Thymus (tissue), 11 donors: ENCODE results near the gene ABRACL. TPM values are rescaled to one million over a fixed set of nuclear protein-coding genes. Genes with fewer than 3 reads are reported as not detected.
A peak's percentile ranks its signal among the peaks of the same experiment; 100 is the strongest.
"Not testable (repeated sequence)": the region's sequence is repeated elsewhere in the genome, so short reads cannot be mapped to it uniquely, and the experiment has no call there.

Experiments used
- DNase-seq, 9 donors: peaks; one replicate each; pipeline ENCODE4 v3.0.0-alpha.2; 2013; ENCODE audit warnings: low spot score in 9 of 9, low read depth in 6 of 9, missing footprints in 1 of 9
- H3K27ac ChIP-seq, 2 donors: one replicate each; pipeline ENCODE4 v1.5.1; 2013; ENCODE audit warnings: control low read depth in 1 of 2, low read depth in 1 of 2, low read length in 1 of 2, mild to moderate bottlenecking in 1 of 2, moderate library complexity in 1 of 2
- H3K27me3 ChIP-seq, 2 donors: one replicate each; pipeline ENCODE4 v1.5.1; 2013; ENCODE audit warnings: low read length in 1 of 2; ENCODE audit not compliant: control insufficient read depth in 2 of 2, insufficient read depth in 1 of 2
- H3K36me3 ChIP-seq, 2 donors: one replicate each; pipeline ENCODE4 v1.5.1; 2013; ENCODE audit warnings: low read length in 1 of 2, mild to moderate bottlenecking in 1 of 2, moderate library complexity in 1 of 2; ENCODE audit not compliant: control insufficient read depth in 2 of 2, insufficient read depth in 2 of 2
- H3K4me1 ChIP-seq, 2 donors: one replicate each; pipeline ENCODE4 v1.5.1; 2013; ENCODE audit warnings: low read length in 2 of 2; ENCODE audit not compliant: control insufficient read depth in 2 of 2, insufficient read depth in 2 of 2
- H3K4me3 ChIP-seq, 2 donors: one replicate each; pipeline ENCODE4 v1.5.1; 2013; ENCODE audit warnings: low read length in 2 of 2, control low read depth in 1 of 2, mild to moderate bottlenecking in 1 of 2
- H3K9me3 ChIP-seq, 2 donors: one replicate each; pipeline ENCODE4 v1.5.1; 2013; ENCODE audit warnings: low read length in 1 of 2, mild to moderate bottlenecking in 1 of 2; ENCODE audit not compliant: control insufficient read depth in 2 of 2, insufficient read depth in 1 of 2
- WGBS: extraction: QIAGEN DNeasy Blood & Tissue Kit; methylation state at CpG from one replicate; pipeline ENCODE4 v1.1.7; 2013; 5-methylcytosine and 5-hydroxymethylcytosine counted together
- polyA plus RNA-seq: library from polyadenylated mRNA; stranded (reverse); fragments of 200-250 nt; gene quantifications from one replicate; pipeline ENCODE4 v1.2.3, GENCODE V29; 2013
- total RNA-seq: library from RNA; stranded (reverse); fragments of 120-200 nt; gene quantifications from one replicate; pipeline ENCODE4 v1.2.4, GENCODE V29; 2013
- donor health status: healthy.

ABRACL gene
- total and polyA plus RNA-seq, 2 donors: 123 to 202 TPM

- no peaks in the 10 kb centered on the region for H3K9me3 ChIP-seq
- H3K27ac ChIP-seq: no peak overlapping the region
- H3K27me3 ChIP-seq: no peaks in the 10 kb centered on the region
- no peak overlapping the region for H3K4me3 ChIP-seq
- 99% methylated on average over 3 of the region's 3 CpGs for WGBS
- H3K36me3 ChIP-seq: peaks cover 22 to 48% of the 10 kb centered on the region in 2 donors
- DNase-seq: no peak
- no peaks in the 10 kb centered on the region for H3K4me1 ChIP-seq
Observed at GRCh38 chr6:139044250-139044649, 15.7 kb downstream of the ABRACL start.

DNA sequence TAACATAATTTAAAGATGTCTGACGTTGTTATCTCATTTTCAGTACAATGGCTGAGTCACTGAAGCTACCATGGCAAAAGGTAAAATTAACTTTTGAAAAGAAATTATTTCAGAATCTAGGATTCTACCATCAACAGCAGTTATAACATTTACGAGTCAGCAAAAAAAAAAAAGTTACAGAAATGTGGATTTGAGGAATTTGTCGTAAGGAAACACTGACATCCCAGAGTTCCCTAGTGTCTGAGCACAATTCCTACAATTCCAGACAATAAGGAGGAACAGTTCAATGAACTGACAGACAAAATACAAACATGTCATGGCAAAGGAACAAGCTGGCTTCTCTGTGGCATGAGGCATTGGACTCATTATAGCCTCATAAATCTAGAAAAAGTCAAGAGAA, 19.1 kb downstream of the ABRACL start:
- no peaks in the 10 kb centered on the region for H3K4me1 ChIP-seq
- no peak for DNase-seq
- no peak overlapping the region for H3K4me3 ChIP-seq
- WGBS: 96% methylated on average over 3 of the region's 3 CpGs
- no peak overlapping the region for H3K27ac ChIP-seq
- H3K27me3 ChIP-seq: no peaks in the 10 kb centered on the region
- H3K9me3 ChIP-seq: no peaks in the 10 kb centered on the region
- peaks cover 8 to 19% of the 10 kb centered on the region in 2 donors for H3K36me3 ChIP-seq

DNA sequence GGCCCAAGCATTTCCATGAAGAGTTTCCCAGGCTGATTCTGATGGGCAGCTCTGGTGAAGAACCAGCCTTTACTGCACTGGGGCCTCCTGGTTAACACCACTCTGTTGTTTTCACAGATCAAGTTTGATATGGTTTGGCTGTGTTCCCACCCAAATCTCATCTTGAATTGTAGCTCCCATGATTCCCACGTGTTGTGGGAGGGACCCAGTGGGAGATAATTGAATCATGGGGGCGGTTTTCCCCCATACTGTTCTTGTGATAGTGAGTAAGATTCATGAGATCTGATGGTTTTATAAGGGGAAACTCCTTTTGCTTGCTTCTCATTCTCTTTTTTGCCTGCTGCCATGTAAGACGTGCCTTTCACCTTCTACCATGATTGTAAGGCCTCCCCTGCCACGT, 20.4 kb downstream of the ABRACL start:
- not testable (repeated sequence) for DNase-seq, H3K36me3 ChIP-seq, H3K4me3 ChIP-seq, H3K27ac ChIP-seq, H3K27me3 ChIP-seq, H3K4me1 ChIP-seq, H3K9me3 ChIP-seq
- WGBS: 91% methylated on average over 4 of the region's 4 CpGs

GRCh38 chr6:139050131-139050769, 21.7 kb downstream of the ABRACL start:
- not testable (repeated sequence) for H3K36me3 ChIP-seq, H3K4me1 ChIP-seq, DNase-seq, H3K27me3 ChIP-seq, H3K4me3 ChIP-seq, H3K27ac ChIP-seq, H3K9me3 ChIP-seq
- WGBS: 97% methylated on average over 5 of the region's 5 CpGs

DNA sequence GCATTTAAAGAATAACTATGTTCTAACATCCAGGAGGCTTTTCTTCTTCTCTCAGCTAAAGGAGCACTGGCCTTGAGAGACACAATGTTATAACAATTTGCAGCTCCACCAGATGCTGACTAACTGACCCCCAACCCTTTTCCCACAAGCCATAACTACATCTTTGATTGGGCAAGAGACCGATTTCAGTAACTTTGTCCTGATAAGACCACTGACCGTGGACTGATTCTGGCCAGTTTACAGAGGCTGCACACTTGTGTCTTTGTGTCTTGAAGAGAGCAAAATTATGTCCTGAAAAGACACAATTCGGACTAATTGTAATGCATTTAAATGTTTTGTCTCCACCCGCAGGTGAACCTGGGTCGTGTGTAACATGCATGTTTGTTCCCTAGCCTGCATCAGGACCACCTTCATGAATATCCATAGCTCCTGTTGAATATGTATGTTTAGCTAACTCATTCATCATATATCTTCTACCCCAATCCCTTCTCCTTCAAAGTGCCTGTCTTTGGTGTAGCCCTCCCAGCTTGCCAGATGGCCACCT, 22.3 kb downstream of the ABRACL start:
- Histone ChIP-seq H3K27me3 (no peaks in the 10 kb centered on the region), H3K4me1 (no peaks in the 10 kb centered on the region), H3K36me3 (no peaks in the 10 kb centered on the region), H3K9me3 (no peaks in the 10 kb centered on the region), H3K27ac (no peak overlapping the region), H3K4me3 (no peak overlapping the region)
- peak in 2 of 9 donors; percentile 1 to 28 for DNase-seq
- WGBS: 92% methylated on average over 5 of the region's 5 CpGs

DNA sequence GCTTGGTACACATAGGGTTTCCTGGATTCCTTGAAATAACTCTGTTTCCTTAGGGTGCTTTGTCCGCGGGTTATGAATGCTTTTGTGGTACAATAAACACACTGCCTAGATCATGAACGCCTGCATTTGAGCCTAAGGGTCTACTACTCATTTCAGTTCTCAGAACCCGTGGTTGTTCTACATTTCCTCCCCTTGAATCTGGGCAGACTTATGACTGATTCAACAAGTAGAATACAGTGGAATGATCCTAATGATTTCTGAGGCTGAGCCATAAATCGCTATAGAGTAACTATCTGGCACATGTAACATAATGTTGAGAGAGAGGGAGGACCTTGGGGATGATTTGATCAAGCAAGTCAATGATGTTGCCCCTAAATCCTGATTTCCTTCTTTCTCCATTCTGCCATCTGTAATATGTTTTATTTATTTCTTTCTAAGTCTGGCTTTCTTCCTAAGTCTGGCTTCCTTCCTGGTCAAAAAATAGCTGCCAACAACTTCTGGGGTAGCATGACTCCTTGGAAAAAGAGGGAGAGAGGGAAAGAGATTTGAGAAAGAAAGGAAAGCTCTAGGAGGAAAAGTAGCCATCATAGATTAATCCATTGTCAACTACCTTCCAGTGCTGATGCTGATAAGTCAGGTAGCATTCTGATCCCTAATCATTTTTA, 23.0 kb downstream of the ABRACL start:
- 96% methylated on average over 5 of the region's 5 CpGs for WGBS

DNA sequence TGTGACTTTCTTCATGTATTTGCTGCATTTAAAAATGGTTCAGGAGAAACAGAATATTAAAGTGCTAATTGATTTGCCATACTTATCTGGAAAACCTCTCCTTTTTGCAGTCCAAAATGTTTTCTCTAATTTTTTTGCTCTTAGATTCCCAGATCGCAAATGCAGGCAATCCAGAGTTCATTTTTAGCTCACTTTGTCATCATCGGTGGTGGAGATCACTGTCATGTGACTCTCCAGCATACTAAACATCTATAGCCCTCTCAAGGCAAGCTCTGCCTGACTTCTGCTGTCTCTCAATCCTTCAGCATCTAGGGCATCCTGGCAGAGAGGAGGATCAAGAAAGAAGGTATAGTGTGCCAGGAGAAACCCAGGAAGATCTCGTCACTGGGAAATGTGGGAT, 24.8 kb downstream of the ABRACL start:
- no peaks in the 10 kb centered on the region for H3K9me3 ChIP-seq
- no peaks in the 10 kb centered on the region for H3K27me3 ChIP-seq
- H3K27ac ChIP-seq: no peak overlapping the region
- no peak overlapping the region for H3K4me3 ChIP-seq
- DNase-seq: no peak
- H3K36me3 ChIP-seq: no peaks in the 10 kb centered on the region
- 89% methylated on average over 3 of the region's 3 CpGs for WGBS
- no peaks in the 10 kb centered on the region for H3K4me1 ChIP-seq

More for the DNA sequence above, 23.0 kb downstream of the ABRACL start:
- DNase-seq: no peak
- no peaks in the 10 kb centered on the region for H3K4me1 ChIP-seq
- no peaks in the 10 kb centered on the region for H3K9me3 ChIP-seq
- H3K27ac ChIP-seq: no peak overlapping the region
- no peak overlapping the region for H3K4me3 ChIP-seq
- H3K36me3 ChIP-seq: no peaks in the 10 kb centered on the region
- H3K27me3 ChIP-seq: no peaks in the 10 kb centered on the region

DNA sequence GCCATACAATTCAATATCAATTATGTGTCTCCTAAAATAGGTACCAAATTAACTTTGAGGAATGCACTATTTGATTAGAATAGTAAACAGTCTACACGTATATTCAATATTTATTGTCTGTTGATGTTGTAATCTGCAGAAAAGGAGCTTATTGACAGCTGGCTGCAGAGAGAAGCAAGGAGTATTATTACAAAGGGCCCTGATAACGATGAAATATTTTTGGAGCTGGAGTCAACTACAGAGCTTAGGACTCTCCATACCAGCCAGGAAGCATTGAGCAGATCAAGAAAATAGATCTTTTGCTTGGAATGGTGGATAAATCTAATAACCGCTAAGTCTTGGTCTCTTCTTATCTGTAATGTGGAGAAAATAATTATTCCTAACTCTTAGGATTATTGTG, 25.5 kb downstream of the ABRACL start:
- Histone ChIP-seq H3K27ac (no peak overlapping the region), H3K9me3 (no peaks in the 10 kb centered on the region), H3K36me3 (no peaks in the 10 kb centered on the region), H3K4me3 (no peak overlapping the region), H3K4me1 (no peaks in the 10 kb centered on the region), H3K27me3 (no peaks in the 10 kb centered on the region)
- no peak for DNase-seq
- WGBS: 98% methylated on average over 3 of the region's 3 CpGs

- DNase-seq: no peak
- Histone ChIP-seq H3K9me3 (no peaks in the 10 kb centered on the region), H3K27me3 (no peaks in the 10 kb centered on the region), H3K4me1 (no peaks in the 10 kb centered on the region), H3K27ac (no peak overlapping the region), H3K36me3 (no peaks in the 10 kb centered on the region), H3K4me3 (no peak overlapping the region)
- WGBS: 98% methylated on average over 2 of the region's 2 CpGs
Observed at GRCh38 chr6:139055709-139056108, 27.2 kb downstream of the ABRACL start.
